HEK293 (cell line): ENCODE measurements around the gene ADAMTS2.

Experiments
- CTCF ChIA-PET: fragments of 350-600 bp; formaldehyde crosslinking; extraction: SDS; loops from one replicate; lab custom pipeline; 2021; ENCODE audit warnings: antibody characterized with exemption; lab: Yijun Ruan, JAX
- POLR2A ChIA-PET: fragments of 300-600 bp; formaldehyde crosslinking; extraction: SDS; loops from one replicate; lab custom pipeline; 2020; ENCODE audit warnings: antibody characterized with exemption, inconsistent platforms; lab: Yijun Ruan, JAX
- H3K27ac ChIP-seq: fragments of 200-500 bp; sonication (Bioruptor generic); 2 replicates; pipeline ENCODE4 v1.5.1; 2014; ENCODE audit warnings: low read depth, low read length, control low read depth, inconsistent platforms; ENCODE audit errors: extremely low read depth
- H3K36me3 ChIP-seq, 2 experiments: fragments of 200-500 bp in 1 of 2; sonication (Bioruptor generic) in 1 of 2; 1 replicate in 1 of 2; 2 replicates in 1 of 2; pipeline ENCODE4 v1.5.1; 2014 to 2017; ENCODE audit warnings: inconsistent platforms in 2 of 2, low read length in 2 of 2; ENCODE audit not compliant: control insufficient read depth in 2 of 2, insufficient read depth in 1 of 2
- H3K4me1 ChIP-seq: fragments of 200-500 bp; sonication (Bioruptor generic); 2 replicates; pipeline ENCODE4 v1.5.1; 2014; ENCODE audit warnings: mild to moderate bottlenecking, low read length, inconsistent platforms; ENCODE audit not compliant: control insufficient read depth, insufficient read depth
- H3K4me3 ChIP-seq: 2 replicates; pipeline ENCODE4 v1.5.1; 2011; ENCODE audit warnings: low read depth, mild to moderate bottlenecking, control low read depth, low read length, moderate library complexity
- H3K9me3 ChIP-seq: fragments of 200-500 bp; sonication (Bioruptor generic); 2 replicates; pipeline ENCODE4 v1.5.1; 2014; ENCODE audit warnings: low read depth, low read length, inconsistent platforms; ENCODE audit not compliant: control insufficient read depth, insufficient read depth
- ATF2 ChIP-seq: fragments of 450-650 bp; formaldehyde crosslinking; IDR thresholded peaks from 2 replicates; pipeline ENCODE4 v1.5.1; 2016; ENCODE audit warnings: missing biosample characterization, missing genetic modification characterization, low read depth
- GFI1B ChIP-seq: fragments of 450-650 bp; formaldehyde crosslinking; IDR thresholded peaks from 2 replicates; pipeline ENCODE4 v1.5.1; 2016; ENCODE audit warnings: missing biosample characterization, missing genetic modification characterization
- SP2 ChIP-seq: fragments of 450-650 bp; formaldehyde crosslinking; IDR thresholded peaks from 2 replicates; pipeline ENCODE4 v1.5.1; 2016; ENCODE audit warnings: missing biosample characterization, missing genetic modification characterization
- ZBTB21 ChIP-seq: fragments of 450-650 bp; formaldehyde crosslinking; IDR thresholded peaks from 2 replicates; pipeline ENCODE4 v1.5.1; 2017; ENCODE audit warnings: missing biosample characterization, missing genetic modification characterization
- ZBTB26 ChIP-seq: fragments of 450-650 bp; formaldehyde crosslinking; optimal IDR thresholded peaks from 2 replicates; pipeline ENCODE3; 2016; ENCODE audit warnings: missing biosample characterization, mild to moderate bottlenecking, missing genetic modification characterization
- ZBTB6 ChIP-seq: fragments of 450-650 bp; formaldehyde crosslinking; IDR thresholded peaks from 2 replicates; pipeline ENCODE4 v1.5.1; 2017; ENCODE audit warnings: missing biosample characterization, missing genetic modification characterization
- ZFP3 ChIP-seq: fragments of 450-650 bp; formaldehyde crosslinking; IDR thresholded peaks from 2 replicates; pipeline ENCODE4 v1.5.1; 2016; ENCODE audit warnings: low read depth, missing biosample characterization, missing genetic modification characterization
- ZNF132 ChIP-seq: fragments of 450-650 bp; formaldehyde crosslinking; IDR thresholded peaks from 2 replicates; pipeline ENCODE4 v1.5.1; 2017; ENCODE audit warnings: missing biosample characterization, missing genetic modification characterization, borderline replicate concordance
- ZNF155 ChIP-seq: fragments of 450-650 bp; formaldehyde crosslinking; IDR thresholded peaks from 2 replicates; pipeline ENCODE4 v1.5.1; 2016; ENCODE audit warnings: missing biosample characterization, missing genetic modification characterization
- ZNF335 ChIP-seq: fragments of 450-650 bp; formaldehyde crosslinking; conservative IDR thresholded peaks from 2 replicates; pipeline ENCODE4 v1.5.1; 2016; ENCODE audit warnings: missing biosample characterization, missing genetic modification characterization
- ZNF350 ChIP-seq: fragments of 450-650 bp; formaldehyde crosslinking; IDR thresholded peaks from 2 replicates; pipeline ENCODE4 v1.5.0; 2017; ENCODE audit warnings: missing biosample characterization, mild to moderate bottlenecking, missing genetic modification characterization
- ZNF404 ChIP-seq: fragments of 450-650 bp; formaldehyde crosslinking; IDR thresholded peaks from 2 replicates; pipeline ENCODE4 v1.5.1; 2017; ENCODE audit warnings: missing biosample characterization, missing genetic modification characterization
- ZNF426 ChIP-seq: fragments of 450-650 bp; formaldehyde crosslinking; IDR thresholded peaks from 2 replicates; pipeline ENCODE4 v1.5.1; 2017; ENCODE audit warnings: missing biosample characterization, missing genetic modification characterization, mild to moderate bottlenecking, inconsistent platforms, moderate library complexity
- ZNF621 ChIP-seq: fragments of 450-650 bp; formaldehyde crosslinking; IDR thresholded peaks from 2 replicates; pipeline ENCODE4 v1.5.1; 2017; ENCODE audit warnings: missing biosample characterization, missing genetic modification characterization
- ZNF654 ChIP-seq: fragments of 450-650 bp; formaldehyde crosslinking; IDR thresholded peaks from 2 replicates; pipeline ENCODE4 v1.5.1; 2016; ENCODE audit warnings: low read depth, missing biosample characterization, missing genetic modification characterization
- ZSCAN23 ChIP-seq: fragments of 450-650 bp; formaldehyde crosslinking; IDR thresholded peaks from 2 replicates; pipeline ENCODE4 v1.5.1; 2016; ENCODE audit warnings: missing biosample characterization, missing genetic modification characterization
- ZSCAN5A ChIP-seq: fragments of 450-650 bp; formaldehyde crosslinking; IDR thresholded peaks from 2 replicates; pipeline ENCODE4 v1.5.1; 2016; ENCODE audit warnings: missing biosample characterization, missing genetic modification characterization

Gene ADAMTS2

GRCh38 chr5:179166886-179167841 is 178.1 kb downstream of the ADAMTS2 start (continued):
- TF ChIP-seq ZSCAN5A (no peak), ZBTB26 (peak; percentile 25), GFI1B (no peak), SP2 (tag by site-specific recombination) (peak; percentile 45; the same call in 1 of the 2 replicates)
- TF ChIP-seq, all 188 proteins: peak for 14

- CTCF ChIA-PET, result interaction anchor here (0.6 to 3.5 kb wide), 5 partner anchors 12 to 331 kb away, joined by 3 to 27 read pairs (median 4); no protein-coding TSS in a partner anchor
- H3K27ac ChIP-seq, result no peak overlapping the region
- no peaks in the 10 kb centered on the region for H3K36me3 ChIP-seq
- POLR2A ChIA-PET, result no interaction called here
- H3K4me3 ChIP-seq, result no peak overlapping the region
- H3K9me3 ChIP-seq, result no peaks in the 10 kb centered on the region
- TF ChIP-seq ZBTB6 (tag by site-specific recombination), result no peak
- no peak for TF ChIP-seq ZNF426 (tag by site-specific recombination)
- no peak for TF ChIP-seq ZSCAN23 (tag by site-specific recombination)
- TF ChIP-seq ZNF404 (tag by site-specific recombination), result no peak
- TF ChIP-seq ZFP3 (tag by site-specific recombination), result no peak
- no peak for TF ChIP-seq ATF2
- no peak for TF ChIP-seq ZNF132 (tag by site-specific recombination)
- no peak for TF ChIP-seq ZNF335 (tag by site-specific recombination)
- no peak for TF ChIP-seq ZNF155 (tag by site-specific recombination)
- TF ChIP-seq ZNF621, result no peak
- no peak for TF ChIP-seq ZNF350
- no peak for TF ChIP-seq ZBTB21 (tag by site-specific recombination)
- no peak for TF ChIP-seq ZNF654 (tag by site-specific recombination)
- no peaks in the 10 kb centered on the region for H3K4me1 ChIP-seq
These were observed 178.9 kb downstream of the ADAMTS2 start for GRCh38 chr5:179166171-179166885.
